ACHN (cell line): ENCODE results near the gene PCNT.

ENCODE experiments used
- DNase-seq: peaks from one replicate; pipeline ENCODE4 v3.0.0-alpha.2; 2015
- in situ Hi-C: cut with HindIII; loops from 2 replicates; pipeline ENCODE4 v1.10.0; 2017; ENCODE audit warnings: low sequenced_read_pairs, low pct_ligation_motif_present, low pct_unique_long_range_greater_than_20kb

The PCNT gene

DNA sequence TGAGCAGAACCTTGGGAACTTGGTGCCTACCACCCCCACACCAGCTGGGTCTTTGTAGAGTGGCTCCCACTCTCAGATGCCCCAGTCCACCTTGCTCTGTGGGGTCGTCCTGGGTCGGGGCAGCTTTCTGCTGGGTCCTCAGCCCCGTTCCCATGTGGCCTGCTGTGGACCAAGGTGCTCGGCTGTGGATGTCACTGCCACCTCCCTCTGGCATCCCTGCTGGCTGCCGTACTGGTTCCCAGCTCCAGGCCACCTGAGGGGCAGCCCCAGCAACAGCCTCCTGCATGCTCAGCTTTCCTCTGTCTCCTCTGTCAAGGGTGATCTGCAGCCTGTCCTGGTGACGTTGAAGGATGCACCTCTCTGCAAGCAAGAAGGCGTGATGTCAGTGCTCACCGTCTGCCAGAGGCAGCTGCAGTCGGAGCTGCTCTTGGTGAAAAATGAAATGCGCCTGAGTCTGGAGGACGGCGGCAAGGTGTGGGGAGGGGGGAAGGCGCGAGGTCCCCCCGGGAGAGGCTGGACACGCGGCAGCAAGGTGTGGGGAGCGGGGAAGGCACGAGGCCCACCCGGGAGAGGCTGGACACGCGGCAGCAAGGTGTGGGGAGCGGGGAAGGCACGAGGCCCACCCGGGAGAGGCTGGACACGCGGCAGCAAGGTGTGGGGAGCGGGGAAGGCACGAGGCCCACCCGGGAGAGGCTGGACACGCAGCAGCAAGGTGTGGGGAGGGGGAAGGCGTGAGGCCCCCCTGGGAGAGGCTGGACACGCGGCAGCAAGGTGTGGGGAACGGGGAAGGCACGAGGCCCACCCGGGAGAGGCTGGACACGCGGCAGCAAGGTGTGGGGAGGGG is 88.8 kb downstream of the PCNT start:
- DNase-seq: no peak
- in situ Hi-C loops: no loop called here

DNA sequence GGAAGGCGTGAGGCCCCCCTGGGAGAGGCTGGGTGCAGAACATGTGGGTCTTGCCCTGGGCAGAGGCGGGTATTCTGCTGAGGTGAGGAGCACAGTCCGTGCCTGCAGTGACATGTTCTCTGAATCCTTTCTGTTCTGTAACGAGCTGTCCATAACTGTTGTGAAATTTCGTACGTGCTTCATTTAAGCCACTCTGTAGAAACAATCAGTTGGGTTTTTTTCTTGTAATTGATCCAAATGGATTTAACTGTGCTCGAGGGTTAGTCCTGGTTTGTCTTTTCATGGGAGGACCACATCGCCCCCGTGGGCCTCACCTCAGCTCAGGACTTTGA is 89.4 kb downstream of the PCNT start:
- in situ Hi-C loops: no loop called here
- DNase-seq: no peak

- no peak for DNase-seq
- in situ Hi-C loops: no loop called here
These were observed 91.0 kb downstream of the PCNT start for GRCh38 chr21:46414965-46415275.

DNA sequence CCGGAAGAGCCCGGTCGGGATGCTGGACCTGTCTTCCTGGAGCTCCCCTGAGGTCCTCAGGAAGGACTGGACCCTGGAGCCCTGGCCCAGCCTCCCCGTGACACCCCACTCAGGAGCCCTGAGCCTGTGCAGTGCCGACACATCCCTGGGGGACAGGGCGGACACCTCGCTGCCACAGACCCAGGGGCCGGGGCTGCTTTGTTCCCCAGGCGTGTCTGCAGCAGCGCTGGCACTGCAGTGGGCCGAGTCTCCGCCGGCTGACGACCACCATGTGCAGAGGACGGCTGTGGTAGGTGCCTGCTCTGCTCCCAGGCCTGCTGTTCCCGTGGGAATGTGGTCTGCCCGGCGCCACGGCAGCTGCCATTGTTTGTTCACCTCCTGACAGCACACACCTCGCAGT is 92.6 kb downstream of the PCNT start:
- in situ Hi-C loops: no loop called here
- no peak for DNase-seq

DNA sequence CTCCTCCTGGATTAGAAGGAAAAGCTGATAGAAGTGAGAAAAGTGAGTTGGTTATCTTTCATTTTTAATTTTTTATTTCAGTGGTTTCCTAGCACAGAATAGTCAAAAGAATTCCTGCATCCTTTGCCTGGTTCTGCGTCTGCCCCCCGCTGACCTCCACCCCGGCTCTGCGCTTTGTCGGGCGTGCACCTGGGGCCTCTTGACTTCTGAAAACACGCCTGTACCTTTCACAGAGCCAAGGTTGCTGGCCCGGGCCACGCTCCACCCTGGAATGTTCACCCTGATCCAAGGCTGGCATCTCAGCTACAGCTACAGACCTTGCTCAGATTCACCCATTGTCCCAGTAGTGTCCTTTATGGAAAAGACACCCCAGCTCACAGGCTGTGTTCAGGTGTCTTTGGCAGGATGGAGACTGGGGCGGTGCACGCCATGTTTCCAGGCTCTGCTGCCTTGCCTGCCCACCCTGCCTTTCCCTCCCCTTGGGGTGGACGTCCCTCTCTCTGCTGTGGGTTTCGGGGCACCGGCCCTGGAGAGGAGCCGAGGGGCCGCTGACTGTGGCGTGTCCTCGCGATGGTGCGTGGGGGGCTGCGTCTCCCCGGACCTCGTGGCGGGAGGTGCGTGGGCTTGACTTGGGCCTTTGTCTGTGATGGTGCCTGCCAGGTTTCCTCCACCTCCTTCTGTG is 94.5 kb downstream of the PCNT start:
- DNase-seq: no peak
- in situ Hi-C loops: no loop called here

DNA sequence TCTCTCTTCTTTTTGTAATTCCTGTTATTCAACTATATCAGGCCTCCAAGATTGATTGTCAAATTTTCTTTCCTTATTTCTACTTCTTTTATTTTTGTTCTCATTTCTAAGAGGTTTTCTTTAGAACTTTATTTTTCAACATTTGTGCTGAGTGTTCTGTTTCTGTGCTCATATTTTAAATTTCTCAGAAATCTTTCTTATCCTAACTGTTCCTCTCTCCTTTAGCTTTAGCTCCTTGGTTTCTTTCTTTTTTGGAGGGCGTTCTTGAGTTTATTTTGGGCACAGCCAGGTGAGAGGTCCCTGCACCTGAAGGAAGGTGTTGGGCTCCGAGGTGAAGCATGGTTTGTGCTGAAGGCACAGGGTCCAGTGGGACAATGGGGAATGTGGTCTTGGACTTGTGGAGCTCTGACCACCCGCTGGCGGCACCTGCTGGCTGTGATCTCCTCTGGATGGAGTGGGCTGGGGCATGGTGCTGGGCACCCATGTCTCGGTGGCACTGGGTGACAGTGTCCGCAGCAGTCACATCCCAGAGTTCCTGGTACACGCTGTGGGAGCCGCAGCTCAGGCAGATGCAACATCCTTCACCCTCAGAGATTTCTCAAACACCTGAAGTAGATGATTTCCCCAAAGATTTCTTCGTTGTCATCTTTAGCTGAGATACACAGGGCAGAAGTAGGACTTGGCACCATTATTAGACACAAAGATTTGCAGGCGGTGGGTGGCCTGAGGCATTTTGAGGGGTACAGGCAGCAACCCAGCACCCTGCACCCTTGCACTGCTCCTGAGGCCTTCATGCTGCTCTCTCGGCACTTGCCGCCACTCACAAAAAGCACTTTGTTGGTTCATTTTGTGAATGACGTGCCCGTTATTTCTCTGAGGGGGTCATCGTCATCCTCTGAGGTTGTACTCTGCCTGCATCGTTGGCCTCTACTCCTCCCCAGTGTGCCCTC is 96.6 kb downstream of the PCNT start:
- DNase-seq: no peak
- in situ Hi-C loops: no loop called here

DNA sequence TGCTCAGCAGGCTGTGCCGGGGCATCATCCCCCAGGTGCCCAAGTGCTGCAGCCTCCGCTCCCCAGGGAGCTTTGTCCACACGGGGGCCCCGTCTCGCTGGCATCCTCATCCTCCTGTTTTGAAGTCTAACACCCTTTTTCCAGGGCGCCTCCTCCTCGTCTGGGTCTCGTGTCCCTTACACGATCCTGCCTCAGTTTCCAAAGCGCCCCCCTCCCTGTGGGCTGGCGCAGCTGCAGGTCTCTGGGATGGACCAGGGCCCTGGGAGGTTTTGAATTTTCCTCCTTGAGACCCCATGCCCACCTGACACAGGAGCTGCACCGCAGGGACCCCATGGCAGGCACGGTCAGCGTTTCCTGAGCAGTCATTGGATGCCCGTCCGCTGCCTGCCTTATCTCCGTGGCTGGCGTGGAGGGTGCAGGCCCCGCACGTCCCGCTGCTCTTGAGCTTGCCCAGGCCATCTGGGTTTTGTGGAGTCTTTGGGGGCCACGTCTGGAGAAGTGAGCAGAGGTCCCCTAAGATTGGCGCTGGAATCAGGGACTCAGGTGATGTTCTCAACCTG is 97.3 kb downstream of the PCNT start:
- in situ Hi-C loops: no loop called here
- DNase-seq: no peak

DNA sequence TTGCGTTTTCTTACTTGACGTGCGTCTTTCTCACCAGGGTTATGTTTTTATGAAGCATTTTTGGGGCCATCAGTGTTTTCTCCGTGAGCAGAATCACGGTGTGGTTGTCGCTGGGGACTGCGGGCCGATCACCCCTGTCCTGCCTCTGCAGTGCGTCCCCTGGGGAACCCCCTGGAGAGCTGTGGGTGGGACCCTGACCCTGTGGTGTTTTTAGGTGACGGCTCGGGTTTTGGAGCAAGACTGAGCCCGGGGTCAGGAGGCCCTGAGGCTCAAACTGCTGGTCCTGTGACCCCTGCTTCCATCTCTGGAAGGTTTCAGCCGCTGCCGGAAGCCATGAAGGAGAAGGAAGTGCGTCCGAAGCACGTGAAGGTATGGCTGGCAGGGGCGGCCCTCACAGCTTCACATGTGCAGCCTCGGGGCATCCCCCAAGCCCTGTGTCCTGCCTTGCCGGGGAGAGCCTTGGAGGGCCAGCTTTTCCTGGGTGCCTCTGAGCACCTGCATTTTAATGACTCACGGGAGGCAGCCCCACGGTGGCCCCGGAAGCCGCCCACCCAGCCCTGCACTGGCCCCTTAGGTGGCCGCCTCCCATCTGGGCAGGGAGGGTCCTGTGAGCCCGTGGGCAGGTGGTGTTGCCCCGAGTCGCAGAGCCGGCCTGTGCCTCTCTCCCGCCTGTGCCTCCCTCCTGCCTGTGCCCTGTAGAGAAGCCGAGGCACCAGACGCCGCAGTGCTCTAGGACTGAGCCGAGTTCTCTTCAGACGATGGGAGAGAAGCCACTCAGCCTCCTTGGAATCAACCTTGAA is 98.0 kb downstream of the PCNT start:
- DNase-seq: no peak
- in situ Hi-C loops: no loop called here

GRCh38 chr21:46422636-46423241 is 98.8 kb downstream of the PCNT start:
- DNase-seq: no peak
- in situ Hi-C loops: no loop called here

DNA sequence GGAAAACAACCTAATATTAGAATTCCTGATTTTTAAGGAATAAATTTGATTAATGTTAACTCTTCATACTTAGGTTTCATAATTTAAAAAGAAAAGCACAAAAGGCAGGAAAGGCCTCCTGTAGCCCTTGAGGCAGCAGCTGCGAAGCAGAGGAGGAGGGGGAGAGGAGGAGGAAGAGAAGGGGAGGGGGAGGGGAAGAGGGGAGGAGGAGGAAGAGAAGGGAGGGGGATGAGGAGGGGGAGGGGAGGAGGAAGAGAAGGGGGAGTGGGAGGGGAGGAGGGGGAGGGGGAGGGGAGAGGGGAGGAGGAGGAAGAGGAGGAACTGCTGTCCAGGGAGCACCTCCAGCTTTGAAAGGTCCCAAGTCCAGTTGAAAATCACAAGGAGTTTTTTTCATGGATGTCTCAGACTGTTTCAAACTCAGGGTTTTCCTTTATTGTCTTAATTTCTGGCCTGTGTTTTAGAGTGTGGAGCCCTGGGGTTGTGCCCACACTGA is 99.6 kb downstream of the PCNT start:
- no peak for DNase-seq
- in situ Hi-C loops: no loop called here

GRCh38 chr21:46424039-46424591 is 100.2 kb downstream of the PCNT start:
- DNase-seq: no peak
- in situ Hi-C loops: no loop called here

DNA sequence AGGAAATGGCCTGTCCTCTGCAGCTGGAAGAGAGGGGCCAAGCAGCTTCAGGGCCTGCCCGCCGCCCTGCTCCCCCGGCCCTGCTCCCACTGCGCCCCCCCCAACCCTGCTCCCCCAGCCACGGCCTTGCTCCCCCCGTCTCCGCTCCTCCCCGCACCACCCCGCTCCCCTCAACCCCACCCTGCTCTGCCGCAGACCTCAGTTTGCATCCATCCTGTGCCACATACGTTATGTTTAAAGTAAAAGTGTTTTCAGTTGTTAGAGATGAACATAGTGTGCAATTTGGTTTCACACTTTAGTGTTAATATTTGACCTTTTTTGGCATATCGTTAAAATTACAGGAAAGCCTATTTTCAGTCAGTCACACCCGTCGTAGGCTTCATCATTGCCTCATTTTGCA is 100.7 kb downstream of the PCNT start:
- no peak for DNase-seq
- in situ Hi-C loops: no loop called here

GRCh38 chr21:46425041-46425440 is 101.1 kb downstream of the PCNT start:
- in situ Hi-C loops: no loop called here
- no peak for DNase-seq

DNA sequence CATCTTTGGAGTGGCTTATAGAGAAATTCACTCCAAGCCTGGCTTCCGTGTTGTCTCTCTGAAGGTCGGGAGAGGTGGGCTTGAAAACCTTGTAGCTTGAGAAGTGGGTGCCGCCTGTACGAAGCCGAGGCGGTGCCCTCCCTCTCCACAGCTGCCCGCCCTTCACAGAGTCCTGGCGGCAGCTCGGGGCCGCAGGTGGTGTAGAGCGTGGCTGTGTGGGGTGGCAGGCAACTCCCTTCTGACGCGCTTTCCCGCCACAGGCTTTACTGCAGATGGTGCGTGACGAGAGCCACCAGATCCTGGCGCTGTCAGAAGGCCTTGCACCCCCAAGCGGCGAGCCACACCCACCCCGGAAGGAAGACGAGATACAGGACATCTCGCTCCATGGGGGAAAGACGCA is 101.6 kb downstream of the PCNT start:
- in situ Hi-C loops: no loop called here
- DNase-seq: no peak

DNA sequence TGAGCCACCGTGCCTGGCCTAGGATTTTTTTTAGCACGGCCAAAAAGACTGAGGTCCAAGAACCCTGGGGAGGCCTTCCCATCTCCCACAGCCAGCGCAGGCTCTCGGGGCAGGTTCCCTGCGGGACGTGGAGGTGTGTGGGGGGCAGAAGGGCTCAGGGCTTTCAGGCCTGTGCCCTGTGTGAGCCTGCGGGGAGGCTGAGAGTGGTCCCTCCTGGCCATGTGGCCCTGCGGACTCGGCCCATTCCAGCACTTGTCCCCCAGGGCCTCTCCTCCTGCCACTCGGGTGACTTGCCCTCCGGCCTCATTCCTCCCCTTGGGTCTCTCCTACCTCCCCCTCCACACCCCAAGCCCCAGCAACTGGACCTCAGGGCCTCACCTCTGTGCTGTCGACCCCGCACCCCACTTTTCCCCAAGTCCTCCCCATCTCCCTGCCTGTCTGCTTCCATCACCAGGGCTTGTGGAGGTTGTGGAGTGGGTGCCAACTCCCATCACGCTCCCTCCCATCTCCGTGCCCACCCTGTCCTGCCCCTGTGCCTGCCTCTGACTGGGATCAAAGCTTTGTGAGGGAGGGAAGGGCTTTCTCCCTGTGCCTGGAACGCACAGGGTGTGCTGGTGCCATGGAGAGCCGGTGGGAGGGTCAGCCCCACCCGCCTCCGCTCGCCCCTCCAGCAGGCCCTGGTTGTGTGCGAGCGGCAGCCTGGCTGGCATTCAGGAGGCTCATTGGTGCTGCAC is 102.5 kb downstream of the PCNT start:
- no peak for DNase-seq
- in situ Hi-C loops: no loop called here

DNA sequence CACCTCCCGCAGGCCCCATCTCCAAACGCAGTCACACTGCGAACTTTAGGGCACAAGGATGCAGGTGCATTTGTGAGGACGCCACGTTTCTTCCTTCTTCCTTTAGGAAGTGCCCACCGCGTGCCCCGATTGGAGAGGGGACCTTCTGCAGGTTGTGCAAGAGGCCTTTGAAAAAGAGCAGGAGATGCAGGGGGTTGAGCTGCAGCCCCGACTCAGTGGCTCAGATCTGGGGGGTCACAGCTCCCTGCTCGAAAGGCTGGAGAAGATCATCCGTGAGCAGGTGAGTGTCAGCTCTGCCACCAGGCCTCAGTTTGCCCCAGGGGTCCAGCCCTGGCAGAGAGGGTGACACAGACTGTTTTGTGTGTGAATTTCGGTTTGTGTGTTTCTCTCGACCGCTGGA is 103.6 kb downstream of the PCNT start:
- in situ Hi-C loops: no loop called here
- DNase-seq: no peak

DNA sequence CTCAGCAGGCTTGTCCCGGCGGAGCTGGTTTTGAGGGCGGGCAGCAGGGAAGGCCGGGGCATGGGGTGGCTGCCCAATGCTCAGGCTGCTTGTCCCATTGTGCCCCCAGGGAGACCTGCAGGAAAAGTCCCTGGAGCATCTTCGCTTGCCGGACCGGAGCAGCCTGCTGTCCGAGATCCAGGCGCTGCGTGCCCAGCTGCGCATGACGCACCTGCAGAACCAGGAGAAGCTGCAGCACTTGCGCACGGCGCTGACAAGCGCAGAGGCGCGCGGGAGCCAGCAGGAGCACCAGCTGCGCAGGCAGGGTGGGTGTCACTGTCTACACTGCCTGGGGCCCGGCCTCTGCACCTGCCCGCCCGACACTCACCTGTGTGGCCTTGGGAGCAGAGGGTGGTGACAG is 104.3 kb downstream of the PCNT start:
- in situ Hi-C loops: no loop called here
- no peak for DNase-seq
